K562 (cell line): ENCODE measurements around the gene DAPK2. TPM values are rescaled to one million over a fixed set of nuclear protein-coding genes. Genes with fewer than 3 reads are reported as not detected.

Source experiments
- ATAC-seq: fragments of 200-7000 bp; cut with Tn5 transposase; 3 replicates; pipeline ENCODE4 v1.9.1; 2020; ENCODE audit warnings: moderate library complexity
- BruUV-seq: library from RNA; stranded (reverse); fragments of 400-500 nt; replicated peaks from 2 replicates; lab custom pipeline; 2021; lab: Mats Ljungman, UMichigan
- CTCF ChIA-PET: fragments of 300-600 bp; formaldehyde crosslinking; extraction: SDS; loops from one replicate; lab custom pipeline; 2021; ENCODE audit warnings: low intra/inter-chr PET ratio; lab: Yijun Ruan, JAX
- POLR2A ChIA-PET: fragments of 300-600, 350-650 bp; sonication (Branson Sonifier 250); formaldehyde crosslinking; extraction: SDS; loops from one replicate; lab custom pipeline; 2021; ENCODE audit warnings: antibody characterized with exemption, inconsistent platforms; lab: Yijun Ruan, JAX
- DNase-seq, 4 experiments: peaks; one replicate each; pipeline versions ENCODE4 v3.0.0 to v3.0.0-alpha.2; 2011 to 2018; ENCODE audit warnings: low spot score in 3 of 4, mixed read lengths in 3 of 4; ENCODE audit errors: extremely low read depth in 1 of 4
- FAIRE-seq: peaks from 2 replicates; lab custom pipeline; 2011; peaks lifted over from hg19 to GRCh38; lab: Jason Lieb, UNC
- H2AFZ ChIP-seq: 2 replicates; pipeline ENCODE4 v1.6.0; 2011; ENCODE audit warnings: low read depth, low read length, control low read depth, inconsistent platforms
- H3K27ac ChIP-seq: fragments of 200-600 bp; 3 replicates; pipeline ENCODE4 v1.8.0; 2011; ENCODE audit warnings: low read depth, mild to moderate bottlenecking, control low read depth, inconsistent platforms, low read length, moderate library complexity, mixed read lengths; ENCODE audit errors: extremely low read depth
- H3K27me3 ChIP-seq, 2 experiments: fragments of 300-600 bp in 1 of 2; 2 replicates in 1 of 2; 3 replicates in 1 of 2; pipeline versions ENCODE4 v1.6.0 to v1.8.0; 2011; ENCODE audit warnings: inconsistent platforms in 2 of 2, low read length in 2 of 2, mild to moderate bottlenecking in 1 of 2, mixed read lengths in 1 of 2, moderate library complexity in 1 of 2; ENCODE audit not compliant: control insufficient read depth in 2 of 2, insufficient read depth in 2 of 2
- H3K36me3 ChIP-seq: fragments of 300-600 bp; 3 replicates; pipeline ENCODE4 v1.8.0; 2011; ENCODE audit warnings: mild to moderate bottlenecking, low read length, inconsistent platforms; ENCODE audit not compliant: control insufficient read depth, insufficient read depth
- H3K4me1 ChIP-seq, 2 experiments: fragments of 200-600 bp in 1 of 2; replicated peaks in 1 of 2; 2 replicates in 1 of 2; 3 replicates in 1 of 2; pipeline versions ENCODE4 v1.5.1 to v1.8.0; 2011; ENCODE audit warnings: inconsistent platforms in 2 of 2, low read length in 2 of 2, mild to moderate bottlenecking in 1 of 2, mixed read lengths in 1 of 2, moderate library complexity in 1 of 2; ENCODE audit not compliant: control insufficient read depth in 2 of 2, insufficient read depth in 2 of 2
- H3K4me2 ChIP-seq: 2 replicates; pipeline ENCODE4 v1.6.1; 2011; ENCODE audit warnings: low read length, control low read depth, inconsistent platforms, mixed read lengths; ENCODE audit not compliant: insufficient read depth
- H3K4me3 ChIP-seq: fragments of 200-600 bp; sonication (generic), shearing (Covaris generic); 2 replicates; pipeline ENCODE4 v1.5.1; 2016; ENCODE audit warnings: control low read depth, inconsistent platforms
- H3K79me2 ChIP-seq: fragments of 200-600 bp; 3 replicates; pipeline ENCODE4 v1.8.0; 2011; ENCODE audit warnings: low read length, inconsistent platforms; ENCODE audit not compliant: control insufficient read depth, insufficient read depth
- H3K9ac ChIP-seq, 2 experiments: 2 replicates each; pipeline versions ENCODE4 v1.6.0 to v1.6.1; 2011; ENCODE audit warnings: low read depth in 2 of 2, low read length in 2 of 2, control low read depth in 1 of 2, inconsistent platforms in 1 of 2, mild to moderate bottlenecking in 1 of 2, mixed read lengths in 1 of 2; ENCODE audit not compliant: insufficient read depth in 1 of 2
- H3K9me1 ChIP-seq: one replicate; pipeline ENCODE4 v1.6.0; 2011; ENCODE audit warnings: inconsistent platforms, mild to moderate bottlenecking, low read length, moderate library complexity; ENCODE audit not compliant: control insufficient read depth, insufficient read depth
- H3K9me3 ChIP-seq: replicated peaks from 2 replicates; pipeline ENCODE4 v1.5.1; 2011; ENCODE audit warnings: low read depth, low read length, inconsistent platforms; ENCODE audit not compliant: control insufficient read depth, insufficient read depth
- H4K20me1 ChIP-seq: replicated peaks from 2 replicates; pipeline ENCODE4 v1.6.1; 2011; ENCODE audit warnings: low read length, inconsistent platforms, mixed read lengths; ENCODE audit not compliant: control insufficient read depth, insufficient read depth
- IFI16 ChIP-seq: fragments of 250-450 bp; sonication (Bioruptor Pico); IDR thresholded peaks from 2 replicates; pipeline ENCODE4 v2.1.2; 2022; ENCODE audit warnings: mild to moderate bottlenecking, inconsistent platforms
- JUND ChIP-seq, 2 experiments: IDR thresholded peaks; 2 replicates in 1 of 2; 3 replicates in 1 of 2; pipeline ENCODE4 v1.6.1; 2011; ENCODE audit warnings: borderline replicate concordance in 2 of 2, low read depth in 2 of 2, low read length in 2 of 2, improper control_type of control experiment in 1 of 2, missing biosample characterization in 1 of 2, missing genetic modification characterization in 1 of 2, missing genetic modification reagents in 1 of 2
- SMAD4 ChIP-seq: fragments of 250-450 bp; sonication (Bioruptor Pico); conservative IDR thresholded peaks from 2 replicates; pipeline ENCODE4 v1.8.0; 2021; ENCODE audit warnings: inconsistent platforms, mild to moderate bottlenecking, moderate library complexity
- TEAD4 ChIP-seq, 2 experiments: sonication (generic) in 1 of 2; formaldehyde crosslinking in 1 of 2; IDR thresholded peaks; 2 replicates each; pipeline versions ENCODE4 v1.6.1 to v1.8.0; 2012 to 2022; ENCODE audit warnings: borderline replicate concordance in 1 of 2, inconsistent platforms in 1 of 2, low read length in 1 of 2, mild to moderate bottlenecking in 1 of 2, missing genetic modification reagents in 1 of 2
- WGBS: fragments of 100-300 bp; shearing (Covaris generic); methylation state at CpG from one replicate; pipeline ENCODE4 v1.1.6; 2016; ENCODE audit warnings: low coverage, mixed read lengths; ENCODE audit not compliant: insufficient coverage; ENCODE audit errors: missing lambda C conversion rate; 5-methylcytosine and 5-hydroxymethylcytosine counted together
- in situ Hi-C: fragments of 300-500 bp; cut with MboI; formaldehyde crosslinking; loops from 4 replicates; pipeline ENCODE4 v1.15.0; 2018; ENCODE audit warnings: inconsistent platforms, mixed read lengths
- intact Hi-C: fragments of 100-400 bp; cut with micrococcal nuclease; formaldehyde crosslinking; loops from 2 replicates; pipeline ENCODE4 v1.14.2; 2022
- polyA plus RNA-seq, 8 experiments: library from polyadenylated mRNA; depleted of rRNA in 4 of 8; stranded (reverse) in 5 of 8; unstranded in 3 of 8; fragments of >200 nt; fragmentation: Nextera tagmentation in 2 of 8; fragmentation: Illumina TruSeq in 1 of 8; extraction: Ambion mirVana in 2 of 8; extraction: Trizol in 1 of 8; gene quantifications; 2 replicates each; pipeline versions ENCODE4 v1.2.1 to v1.2.3, GENCODE V29; 2011 to 2014; ENCODE audit warnings: inconsistent platforms in 1 of 8, missing spikeins in 1 of 8
- total RNA-seq, 7 experiments: library from RNA; depleted of rRNA in 6 of 7; stranded (reverse); fragments of >200 nt in 6 of 7; fragmentation: Illumina TruSeq in 2 of 7; extraction: Trizol in 2 of 7; gene quantifications; 2 replicates each; pipeline versions ENCODE4 v1.2.1 to v1.2.3, GENCODE V29; 2011 to 2021; ENCODE audit warnings: low replicate concordance in 1 of 7
- TF ChIP-seq, protein P1 (sequence below): fragments of 450-650 bp; IDR thresholded peaks from 2 replicates; pipeline ENCODE4 v1.6.1; 2018; ENCODE audit not compliant: partially characterized antibody
- TF ChIP-seq, protein P2 (sequence below): fragments of 250-450 bp; sonication (Bioruptor Pico); IDR thresholded peaks from 2 replicates; pipeline ENCODE4 v1.4.0; 2020
- TF ChIP-seq, protein P3 (sequence below): fragments of 450-650 bp; IDR thresholded peaks from 2 replicates; pipeline ENCODE4 v1.6.1; 2017; ENCODE audit warnings: antibody characterized with exemption

The DAPK2 gene
- total and polyA plus RNA-seq, 9 of the 15 experiments (the other 6 are each of a cell fraction or from before 2014, with no cell fraction given) = 0.14 to 5.2 (median 2.2) TPM

DNA sequence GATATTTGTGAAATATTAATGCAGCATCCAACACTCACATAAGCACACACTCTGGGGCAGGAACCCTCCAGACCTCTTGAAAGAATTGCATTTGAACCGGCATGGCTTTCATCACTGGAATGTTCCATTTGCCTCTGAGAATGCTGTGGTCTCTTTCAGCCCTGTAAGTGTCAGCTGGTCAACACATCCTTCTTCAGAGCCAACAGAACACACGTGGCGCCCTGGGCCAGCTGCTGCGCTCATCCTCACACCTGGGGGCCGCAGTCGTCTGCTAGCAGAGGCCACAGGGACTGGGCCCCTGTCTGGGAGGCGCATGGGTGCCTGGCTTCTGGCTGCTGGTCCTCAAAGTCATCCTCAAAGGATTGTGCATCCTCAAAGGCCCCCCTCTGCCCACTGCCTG, 141.2 kb downstream of the DAPK2 start:
- Histone ChIP-seq H3K9me1 (no peaks in the 10 kb centered on the region), H2AFZ (no peak overlapping the region; the same call in 1 of the 2 replicates), H3K27ac (no peak overlapping the region), H3K4me3 (no peak overlapping the region), H3K4me1 (peaks cover 20 to 26% of the 10 kb centered on the region in 2 experiments), H3K27me3 (no peaks in the 10 kb centered on the region), H3K9ac (no peak overlapping the region; a peak in 1 of 4 replicates), H3K9me3 (no peaks in the 10 kb centered on the region), H3K79me2 (no peaks in the 10 kb centered on the region), H4K20me1 (no peaks in the 10 kb centered on the region), H3K4me2 (no peak overlapping the region), H3K36me3 (no peaks in the 10 kb centered on the region)
- WGBS = 88% methylated on average over 7 of the region's 7 CpGs
- BruUV-seq = no TSS peak
- ChIA-PET CTCF (no interaction called here), POLR2A (interaction anchor here (0.5 to 2.2 kb wide), 4 partner anchors 10 to 16 kb away, joined by 3 to 8 read pairs (median 5); no protein-coding TSS in a partner anchor)
- TF ChIP-seq, protein P1, sequence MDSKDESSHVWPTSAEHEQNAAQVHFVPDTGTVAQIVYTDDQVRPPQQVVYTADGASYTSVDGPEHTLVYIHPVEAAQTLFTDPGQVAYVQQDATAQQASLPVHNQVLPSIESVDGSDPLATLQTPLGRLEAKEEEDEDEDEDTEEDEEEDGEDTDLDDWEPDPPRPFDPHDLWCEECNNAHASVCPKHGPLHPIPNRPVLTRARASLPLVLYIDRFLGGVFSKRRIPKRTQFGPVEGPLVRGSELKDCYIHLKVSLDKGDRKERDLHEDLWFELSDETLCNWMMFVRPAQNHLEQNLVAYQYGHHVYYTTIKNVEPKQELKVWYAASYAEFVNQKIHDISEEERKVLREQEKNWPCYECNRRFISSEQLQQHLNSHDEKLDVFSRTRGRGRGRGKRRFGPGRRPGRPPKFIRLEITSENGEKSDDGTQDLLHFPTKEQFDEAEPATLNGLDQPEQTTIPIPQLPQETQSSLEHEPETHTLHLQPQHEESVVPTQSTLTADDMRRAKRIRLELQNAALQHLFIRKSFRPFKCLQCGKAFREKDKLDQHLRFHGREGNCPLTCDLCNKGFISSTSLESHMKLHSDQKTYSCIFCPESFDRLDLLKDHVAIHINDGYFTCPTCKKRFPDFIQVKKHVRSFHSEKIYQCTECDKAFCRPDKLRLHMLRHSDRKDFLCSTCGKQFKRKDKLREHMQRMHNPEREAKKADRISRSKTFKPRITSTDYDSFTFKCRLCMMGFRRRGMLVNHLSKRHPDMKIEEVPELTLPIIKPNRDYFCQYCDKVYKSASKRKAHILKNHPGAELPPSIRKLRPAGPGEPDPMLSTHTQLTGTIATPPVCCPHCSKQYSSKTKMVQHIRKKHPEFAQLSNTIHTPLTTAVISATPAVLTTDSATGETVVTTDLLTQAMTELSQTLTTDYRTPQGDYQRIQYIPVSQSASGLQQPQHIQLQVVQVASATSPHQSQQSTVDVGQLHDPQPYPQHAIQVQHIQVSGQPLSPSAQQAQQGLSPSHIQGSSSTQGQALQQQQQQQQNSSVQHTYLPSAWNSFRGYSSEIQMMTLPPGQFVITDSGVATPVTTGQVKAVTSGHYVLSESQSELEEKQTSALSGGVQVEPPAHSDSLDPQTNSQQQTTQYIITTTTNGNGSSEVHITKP = peak; percentile 52
- TF ChIP-seq SMAD4 (CRISPR knock-in tag) (no peak), IFI16 (CRISPR knock-in tag) (no peak), JUND (IDR thresholded peaks at IDR 0.05; ENCODE audit: borderline replicate concordance, low read depth, low read length) (no peak), JUND (tag; IDR thresholded peaks at IDR 0.05; ENCODE audit: borderline replicate concordance, low read depth, low read length) (no peak), TEAD4 (IDR thresholded peaks at IDR 0.05; ENCODE audit: low read length) (no peak), TEAD4 (CRISPR knock-in tag; IDR thresholded peaks at IDR 0.05; ENCODE audit: borderline replicate concordance) (no peak)
- TF ChIP-seq, protein P2, sequence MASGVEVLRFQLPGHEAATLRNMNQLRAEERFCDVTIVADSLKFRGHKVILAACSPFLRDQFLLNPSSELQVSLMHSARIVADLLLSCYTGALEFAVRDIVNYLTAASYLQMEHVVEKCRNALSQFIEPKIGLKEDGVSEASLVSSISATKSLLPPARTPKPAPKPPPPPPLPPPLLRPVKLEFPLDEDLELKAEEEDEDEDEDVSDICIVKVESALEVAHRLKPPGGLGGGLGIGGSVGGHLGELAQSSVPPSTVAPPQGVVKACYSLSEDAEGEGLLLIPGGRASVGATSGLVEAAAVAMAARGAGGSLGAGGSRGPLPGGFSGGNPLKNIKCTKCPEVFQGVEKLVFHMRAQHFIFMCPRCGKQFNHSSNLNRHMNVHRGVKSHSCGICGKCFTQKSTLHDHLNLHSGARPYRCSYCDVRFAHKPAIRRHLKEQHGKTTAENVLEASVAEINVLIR (CRISPR knock-in tag) = no peak
- TF ChIP-seq, protein P3, sequence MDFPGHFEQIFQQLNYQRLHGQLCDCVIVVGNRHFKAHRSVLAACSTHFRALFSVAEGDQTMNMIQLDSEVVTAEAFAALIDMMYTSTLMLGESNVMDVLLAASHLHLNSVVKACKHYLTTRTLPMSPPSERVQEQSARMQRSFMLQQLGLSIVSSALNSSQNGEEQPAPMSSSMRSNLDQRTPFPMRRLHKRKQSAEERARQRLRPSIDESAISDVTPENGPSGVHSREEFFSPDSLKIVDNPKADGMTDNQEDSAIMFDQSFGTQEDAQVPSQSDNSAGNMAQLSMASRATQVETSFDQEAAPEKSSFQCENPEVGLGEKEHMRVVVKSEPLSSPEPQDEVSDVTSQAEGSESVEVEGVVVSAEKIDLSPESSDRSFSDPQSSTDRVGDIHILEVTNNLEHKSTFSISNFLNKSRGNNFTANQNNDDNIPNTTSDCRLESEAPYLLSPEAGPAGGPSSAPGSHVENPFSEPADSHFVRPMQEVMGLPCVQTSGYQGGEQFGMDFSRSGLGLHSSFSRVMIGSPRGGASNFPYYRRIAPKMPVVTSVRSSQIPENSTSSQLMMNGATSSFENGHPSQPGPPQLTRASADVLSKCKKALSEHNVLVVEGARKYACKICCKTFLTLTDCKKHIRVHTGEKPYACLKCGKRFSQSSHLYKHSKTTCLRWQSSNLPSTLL = no peak
- ATAC-seq (no peak), FAIRE-seq (no peak), DNase-seq (no peak)
- intact Hi-C loops (no loop called here), in situ Hi-C loops (no loop called here)
